Retinal pigment epithelial cell (primary cell): ENCODE measurements around the gene KRT33B.
"Not testable (repeated sequence)": the region's sequence is repeated elsewhere in the genome, so short reads cannot be mapped to it uniquely, and the experiment has no call there.

Experiments used
- DNase-seq: peaks from one replicate; pipeline ENCODE4 v3.0.0-alpha.2; 2010; ENCODE audit warnings: low read depth
- H3K4me3 ChIP-seq: 2 replicates; pipeline ENCODE4 v1.5.1; 2011; ENCODE audit warnings: mild to moderate bottlenecking, low read length, control low read depth, moderate library complexity
- CTCF ChIP-seq: conservative IDR thresholded peaks from 2 replicates; pipeline ENCODE4 v1.5.1; 2011; ENCODE audit warnings: low read depth, low read length, control low read depth, inconsistent platforms

The KRT33B gene

DNA sequence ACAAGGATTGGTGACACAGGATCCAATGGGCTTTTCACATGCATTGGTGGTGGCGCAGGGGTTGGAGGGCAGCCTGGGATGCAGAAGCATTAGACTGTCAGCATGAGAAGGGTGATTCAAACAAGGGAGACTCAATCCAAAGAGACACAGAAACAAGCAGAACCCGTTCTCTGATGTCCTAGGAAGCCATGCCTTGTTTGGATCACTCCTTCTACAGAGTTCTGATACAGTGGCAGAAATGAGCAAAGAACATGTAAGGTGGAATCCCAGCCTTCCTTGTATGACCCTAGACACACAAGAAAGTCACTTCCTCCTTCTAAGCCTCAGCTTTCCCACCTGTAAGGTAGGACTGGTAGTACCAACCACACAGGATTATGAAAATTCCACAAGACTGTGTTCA lies 5.7 kb downstream of the KRT33B start:
- DNase-seq, result no peak
- no peak for TF ChIP-seq CTCF
- H3K4me3 ChIP-seq, result no peak overlapping the region

- DNase-seq, result no peak
- TF ChIP-seq CTCF, result no peak
- no peak overlapping the region for H3K4me3 ChIP-seq
Observed at GRCh38 chr17:41360296-41360995, 9.2 kb downstream of the KRT33B start.

GRCh38 chr17:41354536-41354935 lies 15.1 kb downstream of the KRT33B start:
- TF ChIP-seq CTCF, result no peak
- DNase-seq, result no peak
- H3K4me3 ChIP-seq, result no peak overlapping the region

GRCh38 chr17:41352597-41353366 lies 16.8 kb downstream of the KRT33B start:
- DNase-seq, result no peak
- TF ChIP-seq CTCF, result no peak

DNA sequence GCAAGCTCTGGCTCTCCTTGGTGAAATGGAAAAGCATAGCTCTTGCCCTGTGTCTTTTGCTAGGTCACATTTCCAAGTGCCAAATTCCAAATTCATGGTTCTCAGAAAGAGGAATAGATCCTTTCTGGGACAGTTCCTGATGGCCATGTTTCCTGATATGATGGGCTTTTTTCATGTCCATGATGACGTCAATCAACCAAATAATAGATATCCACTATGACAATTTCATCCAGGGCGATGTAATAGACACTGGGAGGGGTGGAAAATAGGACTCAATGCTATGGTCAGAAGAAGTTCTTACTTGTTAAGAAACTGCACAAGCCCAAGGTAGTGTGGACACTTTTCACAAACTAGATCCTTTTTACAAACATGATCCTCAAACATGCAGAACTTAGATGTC lies 18.4 kb downstream of the KRT33B start:
- no peak for DNase-seq
- H3K4me3 ChIP-seq, result no peak overlapping the region
- no peak for TF ChIP-seq CTCF

More at GRCh38 chr17:41352597-41353366, 16.8 kb downstream of the KRT33B start:
- no peak overlapping the region for H3K4me3 ChIP-seq

DNA sequence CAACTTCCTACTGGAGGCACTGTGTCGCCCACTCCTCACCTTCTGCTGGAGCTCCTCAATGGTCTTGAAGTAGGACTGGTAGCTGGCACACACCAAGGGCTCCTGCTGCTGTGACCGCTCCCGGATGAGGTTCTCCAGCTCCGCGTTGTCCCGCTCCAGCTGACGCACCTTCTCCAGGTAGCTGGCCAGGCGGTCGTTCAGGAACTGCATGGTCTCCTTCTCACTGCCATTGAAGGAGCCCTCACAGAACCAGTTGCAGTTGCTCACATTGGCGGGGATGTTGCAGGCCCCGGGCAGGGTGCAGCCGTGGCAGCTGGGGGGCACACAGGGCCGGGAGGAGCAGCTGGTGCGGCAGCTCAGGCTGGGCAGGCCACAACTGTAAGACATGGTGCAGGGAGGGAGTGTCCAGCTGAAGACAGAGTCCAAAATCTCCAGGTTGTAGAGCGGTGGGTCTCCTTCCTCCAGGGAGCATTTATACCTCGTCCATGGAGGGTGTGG lies 19.2 kb downstream of the KRT33B start, which contains the start of gene KRT33A:
KRT33A (minus strand) TSS at position 448 of the 498 bp plus-strand sequence; CDS start at position 387, 61 bp downstream.
- H3K4me3 ChIP-seq, DNase-seq: not testable (repeated sequence)

- no peak for DNase-seq
- no peak for TF ChIP-seq CTCF
- no peak overlapping the region for H3K4me3 ChIP-seq
Observed at GRCh38 chr17:41347869-41348760, 21.5 kb downstream of the KRT33B start.

- H3K4me3 ChIP-seq, DNase-seq: not testable (repeated sequence)
Observed at GRCh38 chr17:41346421-41346820, 23.2 kb downstream of the KRT33B start.
